H1 (cell line): ENCODE data around the gene TEKT5.

Experiments
- CHD1 ChIP-seq: IDR thresholded peaks from 2 replicates; pipeline ENCODE4 v1.6.1; 2012; ENCODE audit warnings: low read depth, low read length, improper control_type of control experiment
- MAFK ChIP-seq: IDR thresholded peaks from 2 replicates; pipeline ENCODE4 v1.6.1; 2012; ENCODE audit warnings: low read depth, mild to moderate bottlenecking, improper control_type of control experiment, low read length
- MAX ChIP-seq: IDR thresholded peaks from 2 replicates; pipeline ENCODE4 v1.6.1; 2012; ENCODE audit warnings: inconsistent platforms
- PHF8 ChIP-seq: fragments of 200-600 bp; sonication (generic); conservative IDR thresholded peaks from 2 replicates; pipeline ENCODE4 v1.7.1; 2012; ENCODE audit warnings: low read depth, mild to moderate bottlenecking, inconsistent platforms, low read length, moderate library complexity
- POLR2A ChIP-seq, 2 experiments: IDR thresholded peaks; 1 replicate in 1 of 2; 2 replicates in 1 of 2; pipeline ENCODE4 v1.6.1; 2011; ENCODE audit warnings: low read depth in 2 of 2, low read length in 2 of 2, mild to moderate bottlenecking in 2 of 2; ENCODE audit errors: control extremely low read depth in 1 of 2
- RBBP5 ChIP-seq: IDR thresholded peaks from 2 replicates; pipeline ENCODE4 v1.7.1; 2012; ENCODE audit warnings: low read depth, mild to moderate bottlenecking, inconsistent platforms, low read length, moderate library complexity, borderline replicate concordance
- RFX5 ChIP-seq: IDR thresholded peaks from 2 replicates; pipeline ENCODE4 v1.6.1; 2011; ENCODE audit warnings: low read depth, low read length, improper control_type of control experiment, borderline replicate concordance
- RNF2 ChIP-seq: fragments of 200-900, 300-1000 bp; sonication (generic); IDR thresholded peaks from 2 replicates; pipeline ENCODE4 v1.7.1; 2016; ENCODE audit warnings: borderline replicate concordance, low read depth, mild to moderate bottlenecking, antibody characterized with exemption, low read length; ENCODE audit not compliant: poor library complexity, severe bottlenecking; ENCODE audit errors: missing control alignments
- SAP30 ChIP-seq: fragments of 300-600 bp; sonication (generic); IDR thresholded peaks from 2 replicates; pipeline ENCODE4 v1.7.1; 2012; ENCODE audit warnings: low read length, moderate library complexity, mild to moderate bottlenecking, inconsistent platforms; ENCODE audit not compliant: insufficient read depth, insufficient replicate concordance
- SIN3A ChIP-seq, 2 experiments: IDR thresholded peaks in 1 of 2; conservative IDR thresholded peaks in 1 of 2; 2 replicates each; pipeline ENCODE4 v1.6.1; 2011 to 2012; ENCODE audit warnings: low read length in 2 of 2, improper control_type of control experiment in 1 of 2, low read depth in 1 of 2, mild to moderate bottlenecking in 1 of 2
- TAF1 ChIP-seq: IDR thresholded peaks from 2 replicates; pipeline ENCODE4 v1.6.1; 2011; ENCODE audit warnings: mild to moderate bottlenecking, low read depth, low read length
- TBP ChIP-seq: IDR thresholded peaks from 2 replicates; pipeline ENCODE4 v1.6.1; 2011; ENCODE audit warnings: low read depth, low read length, improper control_type of control experiment
- TEAD4 ChIP-seq: IDR thresholded peaks from 2 replicates; pipeline ENCODE4 v1.6.1; 2012; ENCODE audit warnings: low read depth, low read length, inconsistent platforms, mixed read lengths
- TF ChIP-seq, protein P1 (sequence below), 3 experiments: IDR thresholded peaks; 1 replicate in 2 of 3; 2 replicates in 1 of 3; pipeline versions ENCODE4 v1.5.1 to v1.6.1; 2011; ENCODE audit warnings: low read length in 3 of 3, mild to moderate bottlenecking in 3 of 3, inconsistent platforms in 2 of 3, low read depth in 1 of 3, moderate library complexity in 1 of 3; ENCODE audit not compliant: insufficient read depth in 1 of 3; ENCODE audit errors: control extremely low read depth in 1 of 3

DNA sequence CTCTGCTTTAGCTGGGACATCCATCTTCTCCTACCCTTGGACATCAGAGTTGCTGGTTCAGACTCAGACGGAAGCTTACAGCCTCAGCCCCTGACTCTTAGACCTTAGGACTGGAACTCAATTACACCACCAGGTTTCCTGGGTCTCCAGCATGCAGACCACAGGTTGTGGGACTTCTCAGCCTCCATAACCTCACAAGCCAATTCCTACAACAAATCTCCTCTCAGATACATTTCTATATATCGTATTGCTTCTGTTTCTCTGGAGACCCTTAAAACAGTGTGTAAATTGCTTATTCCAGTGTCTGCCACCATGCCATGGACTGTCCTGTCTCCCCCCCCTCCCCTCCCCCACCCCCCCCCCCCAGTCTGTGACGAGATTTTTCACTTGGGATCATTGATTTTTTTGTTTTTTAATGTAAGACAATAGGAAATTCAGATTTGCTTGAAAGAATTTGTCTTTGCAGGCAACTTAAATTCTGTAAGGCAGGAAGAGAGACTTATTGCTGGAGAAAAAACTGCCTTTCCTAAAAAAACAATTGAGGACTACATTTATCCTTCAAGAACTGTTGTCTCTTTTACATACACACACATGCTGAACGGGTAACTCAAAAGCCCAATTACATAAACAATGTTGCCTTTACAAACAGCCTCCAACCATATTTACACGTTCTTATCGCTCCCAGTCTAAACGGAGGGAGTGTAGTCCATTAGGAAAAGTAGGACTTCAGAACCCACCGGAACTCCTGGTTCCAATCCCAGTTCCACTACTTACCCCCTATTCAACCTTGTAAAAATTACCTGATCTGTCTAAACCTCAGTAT, 39.9 kb downstream of the TEKT5 start:
- TF ChIP-seq RBBP5 (no peak), MAX (no peak), TAF1 (no peak), POLR2A (IDR thresholded peaks at IDR 0.05; ENCODE audit: control extremely low read depth in 1 of 2, low read depth in 2 of 2, low read length in 2 of 2) (no peak), MAFK (no peak), TBP (no peak), SIN3A (conservative IDR thresholded peaks at IDR 0.05 in 1 of 2, IDR thresholded peaks at IDR 0.05 in 1 of 2; ENCODE audit: low read depth in 1 of 2, low read length in 2 of 2) (no peak), TEAD4 (no peak), CHD1 (no peak), PHF8 (no peak), SAP30 (no peak), RFX5 (no peak), RNF2 (no peak)
- TF ChIP-seq, protein P1, sequence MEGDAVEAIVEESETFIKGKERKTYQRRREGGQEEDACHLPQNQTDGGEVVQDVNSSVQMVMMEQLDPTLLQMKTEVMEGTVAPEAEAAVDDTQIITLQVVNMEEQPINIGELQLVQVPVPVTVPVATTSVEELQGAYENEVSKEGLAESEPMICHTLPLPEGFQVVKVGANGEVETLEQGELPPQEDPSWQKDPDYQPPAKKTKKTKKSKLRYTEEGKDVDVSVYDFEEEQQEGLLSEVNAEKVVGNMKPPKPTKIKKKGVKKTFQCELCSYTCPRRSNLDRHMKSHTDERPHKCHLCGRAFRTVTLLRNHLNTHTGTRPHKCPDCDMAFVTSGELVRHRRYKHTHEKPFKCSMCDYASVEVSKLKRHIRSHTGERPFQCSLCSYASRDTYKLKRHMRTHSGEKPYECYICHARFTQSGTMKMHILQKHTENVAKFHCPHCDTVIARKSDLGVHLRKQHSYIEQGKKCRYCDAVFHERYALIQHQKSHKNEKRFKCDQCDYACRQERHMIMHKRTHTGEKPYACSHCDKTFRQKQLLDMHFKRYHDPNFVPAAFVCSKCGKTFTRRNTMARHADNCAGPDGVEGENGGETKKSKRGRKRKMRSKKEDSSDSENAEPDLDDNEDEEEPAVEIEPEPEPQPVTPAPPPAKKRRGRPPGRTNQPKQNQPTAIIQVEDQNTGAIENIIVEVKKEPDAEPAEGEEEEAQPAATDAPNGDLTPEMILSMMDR (IDR thresholded peaks at IDR 0.05; ENCODE audit: control extremely low read depth in 1 of 3, insufficient read depth in 1 of 3, low read depth in 1 of 3, low read length in 3 of 3), result no peak
